K562 (cell line): ENCODE data around the gene THSD8. TPM values are rescaled to one million over a fixed set of nuclear protein-coding genes. Genes with fewer than 3 reads are reported as not detected.

ENCODE experiments used
- CREB1 ChIP-seq, 2 experiments: sonication (generic) in 1 of 2; formaldehyde crosslinking in 1 of 2; IDR thresholded peaks; 2 replicates each; pipeline versions ENCODE4 v1.6.1 to v1.8.0; 2012 to 2022; ENCODE audit warnings: inconsistent platforms in 1 of 2, mild to moderate bottlenecking in 1 of 2, missing genetic modification reagents in 1 of 2, moderate library complexity in 1 of 2
- CREB3 ChIP-seq: fragments of 450-650 bp; conservative IDR thresholded peaks from 2 replicates; pipeline ENCODE4 v1.6.1; 2016; ENCODE audit warnings: missing genetic modification characterization, low read depth, mild to moderate bottlenecking, missing compliant biosample characterization, moderate library complexity
- CREM ChIP-seq: IDR thresholded peaks from 2 replicates; pipeline ENCODE4 v1.6.1; 2014; ENCODE audit warnings: antibody characterized with exemption, low read depth
- CTBP1 ChIP-seq: fragments of 450-650 bp; IDR thresholded peaks from 2 replicates; pipeline ENCODE4 v1.6.1; 2016; ENCODE audit warnings: borderline replicate concordance
- CTCF ChIP-seq, 3 experiments: IDR thresholded peaks in 2 of 3; conservative IDR thresholded peaks in 1 of 3; 2 replicates each; pipeline ENCODE4 v1.5.1; 2011 to 2012; ENCODE audit warnings: low read length in 3 of 3, mild to moderate bottlenecking in 3 of 3, control low read depth in 2 of 3, improper control_type of control experiment in 1 of 3, inconsistent platforms in 1 of 3, low read depth in 1 of 3, mixed read lengths in 1 of 3, moderate library complexity in 1 of 3; ENCODE audit not compliant: insufficient read depth in 2 of 3
- E2F1 ChIP-seq: sonication (generic); formaldehyde crosslinking; IDR thresholded peaks from 2 replicates; pipeline ENCODE4 v1.8.1; 2023; ENCODE audit warnings: mild to moderate bottlenecking, missing genetic modification reagents, moderate library complexity
- FOXP1 ChIP-seq: sonication (generic); formaldehyde crosslinking; IDR thresholded peaks from 2 replicates; pipeline ENCODE4 v1.8.0; 2022; ENCODE audit warnings: mild to moderate bottlenecking, missing genetic modification reagents
- NONO ChIP-seq, 2 experiments: fragments of 200-400 bp in 1 of 2; fragments of 450-650 bp in 1 of 2; formaldehyde crosslinking in 1 of 2; IDR thresholded peaks; 2 replicates each; pipeline ENCODE4 v1.6.1; 2017; ENCODE audit warnings: low read depth in 2 of 2, mild to moderate bottlenecking in 2 of 2, moderate library complexity in 2 of 2, low read length in 1 of 2
- RB1 ChIP-seq: fragments of 450-650 bp; IDR thresholded peaks from 2 replicates; pipeline ENCODE4 v1.6.1; 2017; ENCODE audit warnings: low read depth, mild to moderate bottlenecking
- SIN3A ChIP-seq, 2 experiments: fragments of 150-350 bp in 1 of 2; IDR thresholded peaks; 2 replicates each; pipeline ENCODE4 v1.6.1; 2011 to 2016; ENCODE audit warnings: borderline replicate concordance in 2 of 2, low read depth in 2 of 2, low read length in 2 of 2, mild to moderate bottlenecking in 2 of 2, moderate library complexity in 2 of 2; ENCODE audit not compliant: control insufficient read depth in 1 of 2
- SMAD4 ChIP-seq: fragments of 250-450 bp; sonication (Bioruptor Pico); conservative IDR thresholded peaks from 2 replicates; pipeline ENCODE4 v1.8.0; 2021; ENCODE audit warnings: inconsistent platforms, mild to moderate bottlenecking, moderate library complexity
- SPI1 ChIP-seq: IDR thresholded peaks from 2 replicates; pipeline ENCODE4 v1.6.1; 2011; ENCODE audit warnings: low read depth, low read length, control low read depth, borderline replicate concordance
- U2AF2 ChIP-seq: fragments of 200-400 bp; formaldehyde crosslinking; optimal IDR thresholded peaks from 2 replicates; pipeline ENCODE3; 2017; ENCODE audit warnings: low read depth, mild to moderate bottlenecking, low read length
- ZNF124 ChIP-seq: sonication (generic); formaldehyde crosslinking; IDR thresholded peaks from 2 replicates; pipeline ENCODE4 v1.8.1; 2022; ENCODE audit warnings: missing genetic modification reagents
- ZNF212 ChIP-seq: fragments of 450-650 bp; formaldehyde crosslinking; IDR thresholded peaks from 2 replicates; pipeline ENCODE4 v1.4.0; 2020; ENCODE audit warnings: mild to moderate bottlenecking
- ZNF263 ChIP-seq: sonication (generic); formaldehyde crosslinking; IDR thresholded peaks from 2 replicates; pipeline ENCODE4 v1.8.0; 2022; ENCODE audit warnings: mild to moderate bottlenecking, missing genetic modification reagents, borderline replicate concordance
- ZNF408 ChIP-seq: fragments of 250-450 bp; sonication (Bioruptor Pico); IDR thresholded peaks from 2 replicates; pipeline ENCODE4 v1.4.0; 2020; ENCODE audit warnings: low read depth, mild to moderate bottlenecking, moderate library complexity
- ZNF696 ChIP-seq: fragments of 250-450 bp; sonication (Bioruptor Pico); conservative IDR thresholded peaks from 2 replicates; pipeline ENCODE4 v1.4.0; 2020; ENCODE audit warnings: mild to moderate bottlenecking, moderate library complexity
- polyA plus RNA-seq, 8 experiments: library from polyadenylated mRNA; depleted of rRNA in 4 of 8; stranded (reverse) in 5 of 8; unstranded in 3 of 8; fragments of >200 nt; fragmentation: Nextera tagmentation in 2 of 8; fragmentation: Illumina TruSeq in 1 of 8; extraction: Ambion mirVana in 2 of 8; extraction: Trizol in 1 of 8; gene quantifications; 2 replicates each; pipeline versions ENCODE4 v1.2.1 to v1.2.3, GENCODE V29; 2011 to 2014; ENCODE audit warnings: inconsistent platforms in 1 of 8, missing spikeins in 1 of 8
- total RNA-seq, 7 experiments: library from RNA; depleted of rRNA in 6 of 7; stranded (reverse); fragments of >200 nt in 6 of 7; fragmentation: Illumina TruSeq in 2 of 7; extraction: Trizol in 2 of 7; gene quantifications; 2 replicates each; pipeline versions ENCODE4 v1.2.1 to v1.2.3, GENCODE V29; 2011 to 2021; ENCODE audit warnings: low replicate concordance in 1 of 7
- TF ChIP-seq, protein P1 (sequence below), 2 experiments: fragments of 450-650 bp; conservative IDR thresholded peaks; 2 replicates each; pipeline ENCODE4 v1.6.1; 2017; ENCODE audit warnings: mild to moderate bottlenecking in 2 of 2, moderate library complexity in 2 of 2
- TF ChIP-seq, protein P2 (sequence below): fragments of 250-450 bp; sonication (Bioruptor Pico); IDR thresholded peaks from 2 replicates; pipeline ENCODE4 v1.9.0; 2021; ENCODE audit warnings: mild to moderate bottlenecking

THSD8 gene
- total and polyA plus RNA-seq, 9 of the 15 experiments (the other 6 are each of a cell fraction or from before 2014, with no cell fraction given): 8.4 to 42.4 (median 19.9) TPM; not detected in 2

DNA sequence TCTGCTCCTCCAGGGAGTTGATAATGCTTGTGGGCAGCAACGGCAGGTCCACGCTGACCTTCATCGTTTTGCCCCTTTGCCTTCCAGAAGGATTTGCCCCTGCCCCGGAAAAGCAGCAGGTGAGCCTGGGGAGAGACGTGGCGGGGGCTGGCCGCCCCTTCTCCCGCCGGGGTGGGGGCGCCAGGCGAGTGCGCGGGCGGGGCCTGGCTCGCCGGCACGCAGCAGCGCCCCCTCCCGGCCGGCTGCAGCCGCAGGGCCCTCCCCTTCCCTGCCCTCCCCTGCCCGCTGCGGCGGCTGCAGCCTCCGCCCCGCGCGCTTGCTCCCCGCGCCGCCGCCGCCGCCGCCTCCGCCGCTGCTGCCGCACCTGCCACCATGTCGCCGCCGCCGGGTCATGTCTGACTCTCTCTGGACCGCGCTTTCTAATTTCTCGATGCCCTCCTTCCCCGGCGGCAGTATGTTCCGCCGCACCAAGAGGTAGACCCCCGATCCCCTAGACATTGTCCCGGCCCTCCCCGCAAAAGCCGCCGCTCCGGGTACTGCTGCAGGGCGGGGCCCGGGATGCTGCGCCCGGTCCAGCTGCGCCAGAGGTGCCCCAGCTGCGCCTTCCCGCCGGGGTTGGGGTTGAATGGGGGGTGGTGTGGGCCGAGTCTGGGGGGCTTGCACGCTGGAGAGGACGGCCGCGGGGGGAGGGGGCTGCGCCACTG is 36.5 kb downstream of the THSD8 start, which contains the start of gene MAST1 (continued):
- TF ChIP-seq ZNF408 (CRISPR knock-in tag) (no peak), CTBP1 (peak; percentile 86), ZNF263 (CRISPR knock-in tag) (0 out of 2 replicates have a peak, but pooled peaks have one; percentile 4), SMAD4 (CRISPR knock-in tag) (peak; percentile 82), ZNF212 (CRISPR knock-in tag) (no peak), SPI1 (no peak), CREB1 (IDR thresholded peaks at IDR 0.05) (no peak), CREB1 (CRISPR knock-in tag; IDR thresholded peaks at IDR 0.05) (0 out of 2 replicates have a peak, but pooled peaks have one; percentile 2), E2F1 (CRISPR knock-in tag) (0 out of 2 replicates have a peak, but pooled peaks have one; percentile 50), NONO (IDR thresholded peaks at IDR 0.05; ENCODE audit: low read depth in 2 of 2, low read length in 1 of 2) (peak in 1 of 2 experiments; percentile 60; a peak in 1 of 4 replicates), RB1 (peak; percentile 92), ZNF696 (CRISPR knock-in tag) (no peak), ZNF124 (CRISPR knock-in tag) (no peak), SIN3A (IDR thresholded peaks at IDR 0.05; ENCODE audit: borderline replicate concordance in 2 of 2, control insufficient read depth in 1 of 2, low read depth in 2 of 2, low read length in 2 of 2) (peak; percentile 45 to 59; a peak in 1 of 4 replicates), CTCF (IDR thresholded peaks at IDR 0.05 in 2 of 3, conservative IDR thresholded peaks at IDR 0.05 in 1 of 3; ENCODE audit: insufficient read depth in 2 of 3, low read depth in 1 of 3, low read length in 3 of 3) (peak; percentile 30 to 77 (median 66); a peak in 5 of 6 replicates), U2AF2 (no peak), CREM (peak; percentile 36; the same call in 1 of the 2 replicates), FOXP1 (CRISPR knock-in tag) (peak; percentile 50; the same call in 1 of the 2 replicates), CREB3 (tag) (no peak)
- TF ChIP-seq, protein P1, sequence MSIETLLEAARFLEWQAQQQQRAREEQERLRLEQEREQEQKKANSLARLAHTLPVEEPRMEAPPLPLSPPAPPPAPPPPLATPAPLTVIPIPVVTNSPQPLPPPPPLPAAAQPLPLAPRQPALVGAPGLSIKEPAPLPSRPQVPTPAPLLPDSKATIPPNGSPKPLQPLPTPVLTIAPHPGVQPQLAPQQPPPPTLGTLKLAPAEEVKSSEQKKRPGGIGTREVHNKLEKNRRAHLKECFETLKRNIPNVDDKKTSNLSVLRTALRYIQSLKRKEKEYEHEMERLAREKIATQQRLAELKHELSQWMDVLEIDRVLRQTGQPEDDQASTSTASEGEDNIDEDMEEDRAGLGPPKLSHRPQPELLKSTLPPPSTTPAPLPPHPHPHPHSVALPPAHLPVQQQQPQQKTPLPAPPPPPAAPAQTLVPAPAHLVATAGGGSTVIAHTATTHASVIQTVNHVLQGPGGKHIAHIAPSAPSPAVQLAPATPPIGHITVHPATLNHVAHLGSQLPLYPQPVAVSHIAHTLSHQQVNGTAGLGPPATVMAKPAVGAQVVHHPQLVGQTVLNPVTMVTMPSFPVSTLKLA (conservative IDR thresholded peaks at IDR 0.05): 0 out of 4 replicates have a peak, but pooled peaks of 1 of the 2 experiments have one; percentile 22
- TF ChIP-seq, protein P2, sequence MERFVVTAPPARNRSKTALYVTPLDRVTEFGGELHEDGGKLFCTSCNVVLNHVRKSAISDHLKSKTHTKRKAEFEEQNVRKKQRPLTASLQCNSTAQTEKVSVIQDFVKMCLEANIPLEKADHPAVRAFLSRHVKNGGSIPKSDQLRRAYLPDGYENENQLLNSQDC (CRISPR knock-in tag): no peak
